Aorta (tissue), 5 donors: Measurements from ENCODE around the gene COLQ. TPM values are rescaled to one million over a fixed set of nuclear protein-coding genes. Genes with fewer than 3 reads are reported as not detected.

Experiments
- ATAC-seq: fragments of 200-7000 bp; cut with Tn5 transposase; one replicate; pipeline ENCODE4 v1.9.1; 2022; ENCODE audit warnings: moderate library complexity; ENCODE audit not compliant: low FRiP score
- DNase-seq, 2 donors: peaks; one replicate each; pipeline ENCODE4 v3.0.0-alpha.2; 2020
- H3K27ac ChIP-seq, 2 donors: one replicate each; pipeline ENCODE4 v1.5.1; 2013; ENCODE audit warnings: low read length in 2 of 2, mild to moderate bottlenecking in 2 of 2, moderate library complexity in 2 of 2, control low read depth in 1 of 2, inconsistent platforms in 1 of 2, low read depth in 1 of 2
- H3K27me3 ChIP-seq, 2 donors: one replicate each; pipeline ENCODE4 v1.6.1; 2013; ENCODE audit warnings: control low read depth in 1 of 2, low read length in 1 of 2, mild to moderate bottlenecking in 1 of 2, moderate library complexity in 1 of 2; ENCODE audit not compliant: insufficient read depth in 2 of 2, control insufficient read depth in 1 of 2
- H3K36me3 ChIP-seq, 2 donors: one replicate each; pipeline ENCODE4 v1.6.1; 2013; ENCODE audit warnings: control low read depth in 1 of 2, low read length in 1 of 2, mild to moderate bottlenecking in 1 of 2; ENCODE audit not compliant: insufficient read depth in 2 of 2, control insufficient read depth in 1 of 2
- H3K4me1 ChIP-seq, 2 donors: one replicate each; pipeline ENCODE4 v1.6.1; 2013; ENCODE audit warnings: low read length in 2 of 2, control low read depth in 1 of 2, mild to moderate bottlenecking in 1 of 2, moderate library complexity in 1 of 2; ENCODE audit not compliant: insufficient read depth in 2 of 2, control insufficient read depth in 1 of 2
- H3K4me3 ChIP-seq, 2 donors: one replicate each; pipeline ENCODE4 v1.5.1; 2013; ENCODE audit warnings: low read length in 2 of 2, control low read depth in 1 of 2, mild to moderate bottlenecking in 1 of 2
- H3K9me3 ChIP-seq: one replicate; pipeline ENCODE4 v1.6.1; 2013; ENCODE audit warnings: mild to moderate bottlenecking, low read length; ENCODE audit not compliant: control insufficient read depth
- WGBS, 2 donors: extraction: QIAGEN DNeasy Blood & Tissue Kit; methylation state at CpG; one replicate each; pipeline ENCODE4 v1.1.7; 2013; 5-methylcytosine and 5-hydroxymethylcytosine counted together
- intact Hi-C, 2 donors: fragments of 100-400 bp; cut with DNase I; formaldehyde crosslinking; loops; one replicate each; pipeline versions ENCODE4 v1.14.2 to v1.15.0; 2022
- polyA plus RNA-seq, 2 donors: library from polyadenylated mRNA; stranded (reverse); fragments of 200-250 nt; gene quantifications; one replicate each; pipeline ENCODE4 v1.2.3, GENCODE V29; 2013
- total RNA-seq, 2 donors: library from RNA; stranded (reverse); fragmentation: NEBNext Ultra II Directional; extraction: Animal tissue kit (Norgen Biotek cat#: 25700); gene quantifications; one replicate each; pipeline ENCODE4 v1.2.1, GENCODE V29; 2021
- donor health status: healthy with polysubstance abuse.
- donor health status: Bipolar disorder and iron deficiency.
- donor health status: DM: no; HTN: no; CAD: no.
- donor health status: DM: no; HTN: no; CAD: no.
- donor health status: DM: yes; HTN: yes; CAD: no.

COLQ gene
- total and polyA plus RNA-seq, 4 donors = 1.8 to 18.7 (median 13.7) TPM

GRCh38 chr3:15513810-15514662, 7.5 kb downstream of the COLQ start:
- no peak for ATAC-seq
- intact Hi-C loops = no loop called here
- Histone ChIP-seq H3K36me3 (no peaks in the 10 kb centered on the region), H3K27ac (no peak overlapping the region), H3K9me3 (no peaks in the 10 kb centered on the region), H3K4me3 (no peak overlapping the region), H3K4me1 (peaks cover 0 to 4% of the 10 kb centered on the region in 2 donors), H3K27me3 (no peaks in the 10 kb centered on the region)
- DNase-seq = no peak
- WGBS, 2 donors = 93 to 94% methylated on average over 5 of the region's 5 CpGs

GRCh38 chr3:15513116-15513515, 8.4 kb downstream of the COLQ start:
- Histone ChIP-seq H3K27ac (no peak overlapping the region), H3K4me1 (peaks cover 0 to 4% of the 10 kb centered on the region in 2 donors), H3K9me3 (no peaks in the 10 kb centered on the region), H3K4me3 (no peak overlapping the region), H3K27me3 (no peaks in the 10 kb centered on the region), H3K36me3 (no peaks in the 10 kb centered on the region)
- intact Hi-C loops = no loop called here
- 95 to 97% methylated on average over 7 of the region's 7 CpGs for WGBS, 2 donors
- DNase-seq (no peak), ATAC-seq (no peak)

- ATAC-seq (peak; percentile 76), DNase-seq (peak; percentile 70 to 79)
- no peaks in the 10 kb centered on the region for H3K9me3 ChIP-seq
- no peaks in the 10 kb centered on the region for H3K27me3 ChIP-seq
- no peak overlapping the region for H3K4me3 ChIP-seq
- WGBS, 2 donors = 6 to 7% methylated on average over 10 of the region's 10 CpGs
- H3K4me1 ChIP-seq = peaks cover 0 to 4% of the 10 kb centered on the region in 2 donors
- no peaks in the 10 kb centered on the region for H3K36me3 ChIP-seq
- intact Hi-C loops = no loop called here
- no peak overlapping the region for H3K27ac ChIP-seq
These were observed 9.3 kb downstream of the COLQ start for GRCh38 chr3:15512166-15512565.

GRCh38 chr3:15511156-15511555, 10.3 kb downstream of the COLQ start:
- intact Hi-C loops = no loop called here
- H3K27me3 ChIP-seq = no peaks in the 10 kb centered on the region
- H3K4me1 ChIP-seq = peaks cover 0 to 4% of the 10 kb centered on the region in 2 donors
- 97 to 98% methylated on average over 3 of the region's 3 CpGs for WGBS, 2 donors
- no peaks in the 10 kb centered on the region for H3K9me3 ChIP-seq
- H3K27ac ChIP-seq = no peak overlapping the region
- no peak for DNase-seq
- H3K4me3 ChIP-seq = no peak overlapping the region
- H3K36me3 ChIP-seq = no peaks in the 10 kb centered on the region
- ATAC-seq = no peak

GRCh38 chr3:15510493-15510892, 11.0 kb downstream of the COLQ start:
- intact Hi-C loops = no loop called here
- H3K27ac ChIP-seq = no peak overlapping the region
- H3K36me3 ChIP-seq = no peaks in the 10 kb centered on the region
- ATAC-seq = no peak
- 92 to 96% methylated on average over 3 of the region's 3 CpGs for WGBS, 2 donors
- no peak for DNase-seq
- H3K9me3 ChIP-seq = no peaks in the 10 kb centered on the region
- H3K4me3 ChIP-seq = no peak overlapping the region
- H3K27me3 ChIP-seq = no peaks in the 10 kb centered on the region
- peaks cover 0 to 4% of the 10 kb centered on the region in 2 donors for H3K4me1 ChIP-seq

- DNase-seq (no peak), ATAC-seq (no peak)
- Histone ChIP-seq H3K4me3 (no peak overlapping the region), H3K27me3 (no peaks in the 10 kb centered on the region), H3K9me3 (no peaks in the 10 kb centered on the region), H3K27ac (no peak overlapping the region), H3K4me1 (no peaks in the 10 kb centered on the region), H3K36me3 (no peaks in the 10 kb centered on the region)
- WGBS, 2 donors = 93 to 99% methylated on average over 3 of the region's 3 CpGs
- intact Hi-C loops = no loop called here
These were observed 14.9 kb downstream of the COLQ start for GRCh38 chr3:15506571-15506970.

GRCh38 chr3:15505479-15506165, 15.9 kb downstream of the COLQ start:
- Histone ChIP-seq H3K9me3 (no peaks in the 10 kb centered on the region), H3K27ac (no peak overlapping the region), H3K4me1 (no peaks in the 10 kb centered on the region), H3K36me3 (no peaks in the 10 kb centered on the region), H3K27me3 (no peaks in the 10 kb centered on the region), H3K4me3 (no peak overlapping the region)
- WGBS, 2 donors = 50 to 53% methylated on average over 7 of the region's 7 CpGs
- ATAC-seq (no peak), DNase-seq (no peak)
- intact Hi-C loops = no loop called here

- Histone ChIP-seq H3K4me3 (no peak overlapping the region), H3K27me3 (no peaks in the 10 kb centered on the region), H3K27ac (no peak overlapping the region), H3K9me3 (no peaks in the 10 kb centered on the region), H3K36me3 (no peaks in the 10 kb centered on the region), H3K4me1 (no peaks in the 10 kb centered on the region)
- ATAC-seq = no peak
- intact Hi-C loops = no loop called here
- WGBS, 2 donors = 96% methylated on average over 8 of the region's 8 CpGs
- no peak for DNase-seq
These were observed 18.9 kb downstream of the COLQ start for GRCh38 chr3:15502616-15503015.

GRCh38 chr3:15501126-15501525, 20.4 kb downstream of the COLQ start:
- DNase-seq (no peak), ATAC-seq (no peak)
- Histone ChIP-seq H3K36me3 (no peaks in the 10 kb centered on the region), H3K27me3 (no peaks in the 10 kb centered on the region), H3K9me3 (no peaks in the 10 kb centered on the region), H3K4me3 (no peak overlapping the region), H3K4me1 (no peaks in the 10 kb centered on the region), H3K27ac (no peak overlapping the region)
- 73 to 88% methylated on average over 4 of the region's 4 CpGs for WGBS, 2 donors
- intact Hi-C loops = no loop called here
